Kidney (tissue), 14 donors: Measurements from ENCODE around the gene CLCNKB. TPM values are rescaled to one million over a fixed set of nuclear protein-coding genes. Genes with fewer than 3 reads are reported as not detected.
A peak's percentile ranks its signal among the peaks of the same experiment; 100 is the strongest.

ENCODE experiments used
- DNase-seq, 5 donors: peaks; one replicate each; pipeline ENCODE4 v3.0.0-alpha.2; 2013 to 2020
- FAIRE-seq: peaks from 2 replicates; lab custom pipeline; 2012; peaks lifted over from hg19 to GRCh38; lab: Jason Lieb, UNC
- H3K27ac ChIP-seq, 2 donors: one replicate each; pipeline ENCODE4 v1.7.0; 2013; ENCODE audit warnings: low read depth in 2 of 2, low read length in 2 of 2, inconsistent platforms in 1 of 2
- H3K27me3 ChIP-seq: one replicate; pipeline ENCODE4 v1.7.1; 2013; ENCODE audit warnings: low read length, inconsistent platforms; ENCODE audit not compliant: control insufficient read depth, insufficient read depth
- H3K36me3 ChIP-seq, 3 donors: one replicate each; pipeline versions ENCODE4 v1.7.0 to v1.7.1; 2013; ENCODE audit warnings: low read length in 3 of 3, control low read depth in 1 of 3, inconsistent platforms in 1 of 3; ENCODE audit not compliant: insufficient read depth in 3 of 3, control insufficient read depth in 2 of 3
- H3K4me1 ChIP-seq, 3 donors: one replicate each; pipeline versions ENCODE4 v1.7.0 to v1.7.1; 2013; ENCODE audit warnings: low read length in 3 of 3, inconsistent platforms in 1 of 3, low read depth in 1 of 3; ENCODE audit not compliant: control insufficient read depth in 2 of 3, insufficient read depth in 2 of 3
- H3K4me3 ChIP-seq, 3 donors: one replicate each; pipeline versions ENCODE4 v1.7.0 to v1.8.1; 2013; ENCODE audit warnings: low read length in 3 of 3, control low read depth in 1 of 3, inconsistent platforms in 1 of 3
- H3K9ac ChIP-seq, 3 donors: one replicate each; pipeline versions ENCODE4 v1.7.0 to v1.7.1; 2013; ENCODE audit warnings: low read length in 3 of 3, control low read depth in 1 of 3, inconsistent platforms in 1 of 3
- H3K9me3 ChIP-seq, 3 donors: one replicate each; pipeline versions ENCODE4 v1.7.0 to v1.7.1; 2013; ENCODE audit warnings: low read length in 3 of 3, control low read depth in 1 of 3, inconsistent platforms in 1 of 3; ENCODE audit not compliant: control insufficient read depth in 2 of 3, insufficient read depth in 1 of 3
- intact Hi-C: fragments of 100-400 bp; cut with DNase I; formaldehyde crosslinking; loops from one replicate; pipeline ENCODE4 v1.11.1; 2022
- polyA plus RNA-seq: library from polyadenylated mRNA; stranded (reverse); fragments of 350-450 nt; fragmentation: Illumina TruSeq; extraction: RNeasy Lipid Tissue Mini Kit (QIAGEN cat#74804); gene quantifications from one replicate; pipeline ENCODE4 v1.2.3, GENCODE V29; 2014; ENCODE audit warnings: low read depth, low replicate concordance; ENCODE audit not compliant: insufficient read depth
- total RNA-seq: library from RNA; stranded (reverse); fragmentation: NEBNext Ultra II Directional; extraction: Animal tissue kit (Norgen Biotek cat#: 25700); gene quantifications from one replicate; pipeline ENCODE4 v1.2.1, GENCODE V29; 2021
- TF ChIP-seq, protein P1 (sequence below): IDR thresholded peaks from 3 replicates; pipeline ENCODE4 v1.5.1; 2012; ENCODE audit warnings: mild to moderate bottlenecking, moderate library complexity, borderline replicate concordance; ENCODE audit not compliant: insufficient read depth; ENCODE audit errors: extremely low read depth
- donor health status: control.
- donor health status: control.
- donor health status: control.
- donor health status: control.
- donor health status: control.
- donor health status: DM: yes; HTN: yes; CAD: no.
- donor health status: Normal renal cell carcinoma (clear cell type).

Gene CLCNKB
- total and polyA plus RNA-seq, 2 donors from 2014 or later: 60.6 to 519 TPM

GRCh38 chr1:16066245-16066644, 22.7 kb downstream of the CLCNKB start:
- H3K27ac ChIP-seq: no peak overlapping the region
- no peaks in the 10 kb centered on the region for H3K9me3 ChIP-seq
- FAIRE-seq (no peak), DNase-seq (no peak)
- intact Hi-C loops: no loop called here
- no peak overlapping the region for H3K4me3 ChIP-seq
- H3K27me3 ChIP-seq: no peaks in the 10 kb centered on the region
- TF ChIP-seq, protein P1, sequence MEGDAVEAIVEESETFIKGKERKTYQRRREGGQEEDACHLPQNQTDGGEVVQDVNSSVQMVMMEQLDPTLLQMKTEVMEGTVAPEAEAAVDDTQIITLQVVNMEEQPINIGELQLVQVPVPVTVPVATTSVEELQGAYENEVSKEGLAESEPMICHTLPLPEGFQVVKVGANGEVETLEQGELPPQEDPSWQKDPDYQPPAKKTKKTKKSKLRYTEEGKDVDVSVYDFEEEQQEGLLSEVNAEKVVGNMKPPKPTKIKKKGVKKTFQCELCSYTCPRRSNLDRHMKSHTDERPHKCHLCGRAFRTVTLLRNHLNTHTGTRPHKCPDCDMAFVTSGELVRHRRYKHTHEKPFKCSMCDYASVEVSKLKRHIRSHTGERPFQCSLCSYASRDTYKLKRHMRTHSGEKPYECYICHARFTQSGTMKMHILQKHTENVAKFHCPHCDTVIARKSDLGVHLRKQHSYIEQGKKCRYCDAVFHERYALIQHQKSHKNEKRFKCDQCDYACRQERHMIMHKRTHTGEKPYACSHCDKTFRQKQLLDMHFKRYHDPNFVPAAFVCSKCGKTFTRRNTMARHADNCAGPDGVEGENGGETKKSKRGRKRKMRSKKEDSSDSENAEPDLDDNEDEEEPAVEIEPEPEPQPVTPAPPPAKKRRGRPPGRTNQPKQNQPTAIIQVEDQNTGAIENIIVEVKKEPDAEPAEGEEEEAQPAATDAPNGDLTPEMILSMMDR: no peak
- no peak overlapping the region for H3K9ac ChIP-seq
- H3K36me3 ChIP-seq: no peaks in the 10 kb centered on the region
- peaks cover 0 to 28% (median 26%) of the 10 kb centered on the region in 3 donors for H3K4me1 ChIP-seq

- Histone ChIP-seq H3K9ac (peak overlapping the region in 1 of 3 donors; percentile 42), H3K27me3 (no peaks in the 10 kb centered on the region), H3K36me3 (no peaks in the 10 kb centered on the region), H3K9me3 (no peaks in the 10 kb centered on the region), H3K4me1 (peaks cover 0 to 28% (median 26%) of the 10 kb centered on the region in 3 donors), H3K4me3 (no peak overlapping the region), H3K27ac (peak overlapping the region; percentile 11 to 60)
- intact Hi-C loops: no loop called here
- DNase-seq (peak; percentile 88 to 93 (median 90)), FAIRE-seq (no peak)
- TF ChIP-seq, protein P1: no peak
Observed at GRCh38 chr1:16067127-16067768, 23.7 kb downstream of the CLCNKB start.

DNA sequence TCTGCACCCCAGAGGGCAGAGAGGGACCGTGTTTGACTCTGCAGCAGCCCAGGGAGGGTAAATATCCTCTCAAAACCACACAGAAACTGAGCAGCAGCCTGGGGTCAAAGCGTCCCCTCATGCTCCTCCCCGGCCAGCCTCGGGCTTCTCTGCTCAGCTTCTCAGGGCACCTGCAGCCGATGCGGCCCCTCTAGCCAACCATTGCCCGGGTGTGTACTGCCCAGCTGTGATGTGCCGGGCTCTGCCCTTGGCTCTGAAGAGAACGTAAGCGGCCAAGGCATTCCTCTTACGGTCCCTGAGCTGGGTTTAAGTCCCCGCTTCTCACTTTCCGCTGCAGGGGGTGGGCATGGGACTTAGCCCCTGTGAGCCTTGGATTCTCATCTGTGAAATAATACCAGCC, 24.4 kb downstream of the CLCNKB start:
- Histone ChIP-seq H3K9me3 (no peaks in the 10 kb centered on the region), H3K36me3 (no peaks in the 10 kb centered on the region), H3K9ac (peak overlapping the region in 1 of 3 donors; percentile 42), H3K4me3 (no peak overlapping the region), H3K27ac (peak overlapping the region; percentile 5 to 60), H3K27me3 (no peaks in the 10 kb centered on the region), H3K4me1 (peaks cover 0 to 28% (median 26%) of the 10 kb centered on the region in 3 donors)
- TF ChIP-seq, protein P1: no peak
- peak in 1 of 5 donors; percentile 45 for DNase-seq
- intact Hi-C loops: no loop called here
- FAIRE-seq: no peak
